Ovary (tissue), 3 donors: Measurements from ENCODE around the gene DHX16.
"Not testable (repeated sequence)": the region's sequence is repeated elsewhere in the genome, so short reads cannot be mapped to it uniquely, and the experiment has no call there.

Source experiments
- EP300 ChIP-seq: sonication (generic); formaldehyde crosslinking; IDR thresholded peaks from one replicate; pipeline ENCODE4 v1.6.1; 2017; ENCODE audit warnings: antibody characterized with exemption
- POLR2A ChIP-seq: fragments of 450-650 bp; IDR thresholded peaks from one replicate; pipeline ENCODE4 v1.6.1; 2017; ENCODE audit warnings: antibody characterized with exemption, mild to moderate bottlenecking, moderate library complexity
- TF ChIP-seq, protein P1 (sequence below), 3 donors: fragments of 450-650 bp in 2 of 3; fragments of 200-600 bp in 1 of 3; IDR thresholded peaks; one replicate each; pipeline versions ENCODE4 v1.5.1 to v1.8.0; 2016 to 2022; ENCODE audit warnings: antibody characterized with exemption in 3 of 3, mild to moderate bottlenecking in 1 of 3
- donor health status: DM: no; HTN: no; CAD: no.

DNA sequence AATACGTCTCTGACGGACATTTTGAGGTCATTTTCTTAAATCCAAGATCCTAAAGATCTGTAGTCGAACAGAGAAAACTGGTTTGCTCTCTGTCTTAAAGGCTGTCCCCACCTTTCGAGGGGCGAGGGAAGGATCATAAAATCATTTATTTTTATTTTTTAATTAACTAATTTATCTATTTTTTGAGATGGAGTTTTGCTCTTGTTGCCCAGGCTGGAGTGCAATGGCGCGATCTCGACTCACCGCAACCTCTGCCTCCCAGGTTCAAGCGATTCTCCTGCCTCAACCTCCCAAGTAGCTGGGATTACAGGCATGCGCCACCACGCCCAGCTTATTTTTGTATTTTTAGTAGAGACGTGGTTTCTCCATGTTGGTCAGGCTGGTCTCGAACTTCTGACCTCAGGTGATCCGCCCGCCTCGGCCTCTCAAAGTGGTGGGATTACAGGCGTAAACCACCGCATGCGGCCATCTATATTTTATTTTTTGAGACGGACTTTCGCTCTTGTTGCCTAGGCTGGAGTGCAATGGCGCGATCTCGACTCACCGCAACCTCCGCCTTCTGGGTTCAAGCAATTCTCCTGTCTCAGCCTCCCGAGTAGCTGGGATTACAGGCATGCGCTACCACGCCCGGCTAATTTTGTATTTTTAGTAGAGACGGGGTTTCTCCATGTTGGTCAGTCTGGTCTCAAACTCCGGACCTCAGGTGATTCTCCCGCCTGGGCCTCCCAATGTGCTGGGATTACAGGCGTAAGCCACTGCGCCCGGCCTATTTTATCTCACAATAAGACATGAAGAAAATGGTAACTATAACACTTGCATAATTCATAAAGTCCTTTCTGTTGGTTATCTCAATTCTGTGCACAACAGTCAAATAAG, 45.3 kb upstream of the DHX16 start:
- TF ChIP-seq POLR2A, EP300: not testable (repeated sequence)
- TF ChIP-seq, protein P1, sequence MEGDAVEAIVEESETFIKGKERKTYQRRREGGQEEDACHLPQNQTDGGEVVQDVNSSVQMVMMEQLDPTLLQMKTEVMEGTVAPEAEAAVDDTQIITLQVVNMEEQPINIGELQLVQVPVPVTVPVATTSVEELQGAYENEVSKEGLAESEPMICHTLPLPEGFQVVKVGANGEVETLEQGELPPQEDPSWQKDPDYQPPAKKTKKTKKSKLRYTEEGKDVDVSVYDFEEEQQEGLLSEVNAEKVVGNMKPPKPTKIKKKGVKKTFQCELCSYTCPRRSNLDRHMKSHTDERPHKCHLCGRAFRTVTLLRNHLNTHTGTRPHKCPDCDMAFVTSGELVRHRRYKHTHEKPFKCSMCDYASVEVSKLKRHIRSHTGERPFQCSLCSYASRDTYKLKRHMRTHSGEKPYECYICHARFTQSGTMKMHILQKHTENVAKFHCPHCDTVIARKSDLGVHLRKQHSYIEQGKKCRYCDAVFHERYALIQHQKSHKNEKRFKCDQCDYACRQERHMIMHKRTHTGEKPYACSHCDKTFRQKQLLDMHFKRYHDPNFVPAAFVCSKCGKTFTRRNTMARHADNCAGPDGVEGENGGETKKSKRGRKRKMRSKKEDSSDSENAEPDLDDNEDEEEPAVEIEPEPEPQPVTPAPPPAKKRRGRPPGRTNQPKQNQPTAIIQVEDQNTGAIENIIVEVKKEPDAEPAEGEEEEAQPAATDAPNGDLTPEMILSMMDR (IDR thresholded peaks at IDR 0.05), result not testable (repeated sequence)
